ENCODE data around the gene ZBTB26. TPM values are rescaled to one million over a fixed set of nuclear protein-coding genes. Genes with fewer than 3 reads are reported as not detected.
A peak's percentile ranks its signal among the peaks of the same experiment; 100 is the strongest.
"Not testable (repeated sequence)": the region's sequence is repeated elsewhere in the genome, so short reads cannot be mapped to it uniquely, and the experiment has no call there.

Gene ZBTB26
- total RNA-seq, 2 donors from 2014 or later = 6.9 to 7.2 TPM

GRCh38 chr9:122906122-122906521, 25.2 kb downstream of the ZBTB26 start:
- not testable (repeated sequence) for DNase-seq; H3K27me3 Mint-ChIP-seq; H3K27ac Mint-ChIP-seq; H3K36me3 Mint-ChIP-seq (ENCODE audit: low read depth); ATAC-seq; H3K9me3 ChIP-seq (ENCODE audit: control insufficient read depth, low read length, poor library complexity, severe bottlenecking); H3K4me3 Mint-ChIP-seq
- H3K4me1 Mint-ChIP-seq = peaks cover 11% of the 10 kb centered on the region

GRCh38 chr9:122904823-122905710, 26.2 kb downstream of the ZBTB26 start, which contains the start of gene RC3H2:
RC3H2 (minus strand) TSS chr9:122905359; CDS start chr9:122897509, 7,850 bp downstream.
- H3K9me3 ChIP-seq (ENCODE audit: control insufficient read depth, low read length, poor library complexity, severe bottlenecking) = no peaks in the 10 kb centered on the region
- no peaks in the 10 kb centered on the region for H3K36me3 Mint-ChIP-seq (ENCODE audit: low read depth)
- peak within 1 kb of the TSS; percentile 94 for H3K27ac Mint-ChIP-seq
- H3K4me1 Mint-ChIP-seq = peaks cover 11% of the 10 kb centered on the region
- peak; percentile 92 for ATAC-seq
- no peaks in the 10 kb centered on the region for H3K27me3 Mint-ChIP-seq
- peak; percentile 85 to 96 (median 92) for DNase-seq
- H3K4me3 Mint-ChIP-seq = peak within 1 kb of the TSS; percentile 91

GRCh38 chr9:122904466-122904822, 26.9 kb downstream of the ZBTB26 start:
- Mint-ChIP-seq H3K36me3 (ENCODE audit: low read depth) (no peaks in the 10 kb centered on the region), H3K27me3 (no peaks in the 10 kb centered on the region), H3K4me3 (peak overlapping the region; percentile 91), H3K4me1 (peaks cover 13% of the 10 kb centered on the region), H3K27ac (peak overlapping the region; percentile 94)
- no peak for DNase-seq
- no peak for ATAC-seq
- no peaks in the 10 kb centered on the region for H3K9me3 ChIP-seq (ENCODE audit: control insufficient read depth, low read length, poor library complexity, severe bottlenecking)

- Mint-ChIP-seq H3K27ac (peak overlapping the region; percentile 94), H3K4me1 (peaks cover 25% of the 10 kb centered on the region), H3K36me3 (ENCODE audit: low read depth) (no peaks in the 10 kb centered on the region), H3K27me3 (no peaks in the 10 kb centered on the region), H3K4me3 (peak overlapping the region; percentile 21)
- no peaks in the 10 kb centered on the region for H3K9me3 ChIP-seq (ENCODE audit: control insufficient read depth, low read length, poor library complexity, severe bottlenecking)
- ATAC-seq = no peak
- DNase-seq = no peak
These were observed 30.5 kb downstream of the ZBTB26 start for GRCh38 chr9:122900791-122901190.

- Mint-ChIP-seq H3K4me3 (no peak overlapping the region), H3K27ac (peak overlapping the region; percentile 92), H3K4me1 (peaks cover 19% of the 10 kb centered on the region), H3K27me3 (no peaks in the 10 kb centered on the region), H3K36me3 (ENCODE audit: low read depth) (peaks cover 4% of the 10 kb centered on the region)
- no peak for ATAC-seq
- no peaks in the 10 kb centered on the region for H3K9me3 ChIP-seq (ENCODE audit: control insufficient read depth, low read length, poor library complexity, severe bottlenecking)
- DNase-seq = no peak
These were observed 33.3 kb downstream of the ZBTB26 start for GRCh38 chr9:122897969-122898368.

GRCh38 chr9:122888480-122888879, 42.8 kb downstream of the ZBTB26 start:
- DNase-seq = no peak
- no peaks in the 10 kb centered on the region for H3K9me3 ChIP-seq (ENCODE audit: control insufficient read depth, low read length, poor library complexity, severe bottlenecking)
- Mint-ChIP-seq H3K4me3 (no peak overlapping the region), H3K27ac (no peak overlapping the region), H3K36me3 (ENCODE audit: low read depth) (peaks cover 7% of the 10 kb centered on the region), H3K4me1 (peaks cover 6% of the 10 kb centered on the region), H3K27me3 (no peaks in the 10 kb centered on the region)
- ATAC-seq = no peak

GRCh38 chr9:122883125-122883524, 48.2 kb downstream of the ZBTB26 start:
- no peak overlapping the region for H3K27ac Mint-ChIP-seq
- peaks cover 2% of the 10 kb centered on the region for H3K36me3 Mint-ChIP-seq (ENCODE audit: low read depth)
- DNase-seq (no peak), ATAC-seq (no peak)
- H3K4me1 Mint-ChIP-seq = peaks cover 2% of the 10 kb centered on the region
- no peaks in the 10 kb centered on the region for H3K27me3 Mint-ChIP-seq
- H3K9me3 ChIP-seq (ENCODE audit: control insufficient read depth, low read length, poor library complexity, severe bottlenecking) = no peaks in the 10 kb centered on the region
- no peak overlapping the region for H3K4me3 Mint-ChIP-seq

- Mint-ChIP-seq H3K4me1 (peaks cover 9% of the 10 kb centered on the region), H3K4me3 (no peak overlapping the region), H3K36me3 (ENCODE audit: low read depth) (peaks cover 11% of the 10 kb centered on the region), H3K27me3 (no peaks in the 10 kb centered on the region), H3K27ac (no peak overlapping the region)
- no peaks in the 10 kb centered on the region for H3K9me3 ChIP-seq (ENCODE audit: control insufficient read depth, low read length, poor library complexity, severe bottlenecking)
- ATAC-seq (no peak), DNase-seq (no peak)
These were observed 51.9 kb downstream of the ZBTB26 start for GRCh38 chr9:122879443-122879842.

GRCh38 chr9:122875523-122875922, 55.8 kb downstream of the ZBTB26 start:
- Mint-ChIP-seq H3K27ac (peak overlapping the region; percentile 89), H3K4me3 (no peak overlapping the region), H3K4me1 (peaks cover 15% of the 10 kb centered on the region), H3K36me3 (ENCODE audit: low read depth) (peaks cover 23% of the 10 kb centered on the region), H3K27me3 (no peaks in the 10 kb centered on the region)
- H3K9me3 ChIP-seq (ENCODE audit: control insufficient read depth, low read length, poor library complexity, severe bottlenecking) = no peaks in the 10 kb centered on the region
- ATAC-seq (no peak), DNase-seq (no peak)

- not testable (repeated sequence) for H3K27me3 Mint-ChIP-seq; DNase-seq; H3K4me1 Mint-ChIP-seq; H3K27ac Mint-ChIP-seq; H3K4me3 Mint-ChIP-seq; H3K9me3 ChIP-seq (ENCODE audit: control insufficient read depth, low read length, poor library complexity, severe bottlenecking); ATAC-seq
- peaks cover 12% of the 10 kb centered on the region for H3K36me3 Mint-ChIP-seq (ENCODE audit: low read depth)
These were observed 64.0 kb downstream of the ZBTB26 start for GRCh38 chr9:122867276-122867675.

GRCh38 chr9:122866079-122866478, 65.2 kb downstream of the ZBTB26 start:
- Mint-ChIP-seq H3K27me3 (no peaks in the 10 kb centered on the region), H3K4me3 (no peak overlapping the region), H3K36me3 (ENCODE audit: low read depth) (peaks cover 6% of the 10 kb centered on the region), H3K27ac (no peak overlapping the region), H3K4me1 (peaks cover 5% of the 10 kb centered on the region)
- ATAC-seq (no peak), DNase-seq (no peak)
- no peaks in the 10 kb centered on the region for H3K9me3 ChIP-seq (ENCODE audit: control insufficient read depth, low read length, poor library complexity, severe bottlenecking)
